ENCODE results near the gene SEMA4D.

The SEMA4D gene

DNA sequence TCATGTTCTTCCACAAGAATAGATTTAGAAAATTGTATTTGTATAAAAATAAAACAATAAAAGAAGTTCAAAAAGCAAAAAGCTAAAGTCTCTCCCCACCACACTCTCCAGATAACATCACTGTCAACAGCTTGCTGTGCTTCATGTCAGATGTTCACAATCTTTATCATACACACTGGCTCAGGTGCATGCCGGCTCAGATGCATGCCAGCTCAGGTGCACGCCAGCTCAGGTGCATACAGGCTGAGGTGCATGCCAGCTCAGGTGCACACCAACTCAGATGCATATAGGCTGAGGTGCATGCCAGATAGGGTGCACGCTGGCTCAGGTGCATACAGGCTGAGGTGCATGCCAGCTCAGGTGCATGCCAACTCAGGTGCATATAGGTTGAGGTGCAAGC lies 26.5 kb downstream of the SEMA4D start:
- no peak for DNase-seq (ENCODE audit: low read depth in 1 of 2, low spot score in 1 of 2)
- H3K4me3 ChIP-seq (replicated peaks; ENCODE audit: insufficient read depth, low read length) = no peak overlapping the region
- TF ChIP-seq, protein P1, sequence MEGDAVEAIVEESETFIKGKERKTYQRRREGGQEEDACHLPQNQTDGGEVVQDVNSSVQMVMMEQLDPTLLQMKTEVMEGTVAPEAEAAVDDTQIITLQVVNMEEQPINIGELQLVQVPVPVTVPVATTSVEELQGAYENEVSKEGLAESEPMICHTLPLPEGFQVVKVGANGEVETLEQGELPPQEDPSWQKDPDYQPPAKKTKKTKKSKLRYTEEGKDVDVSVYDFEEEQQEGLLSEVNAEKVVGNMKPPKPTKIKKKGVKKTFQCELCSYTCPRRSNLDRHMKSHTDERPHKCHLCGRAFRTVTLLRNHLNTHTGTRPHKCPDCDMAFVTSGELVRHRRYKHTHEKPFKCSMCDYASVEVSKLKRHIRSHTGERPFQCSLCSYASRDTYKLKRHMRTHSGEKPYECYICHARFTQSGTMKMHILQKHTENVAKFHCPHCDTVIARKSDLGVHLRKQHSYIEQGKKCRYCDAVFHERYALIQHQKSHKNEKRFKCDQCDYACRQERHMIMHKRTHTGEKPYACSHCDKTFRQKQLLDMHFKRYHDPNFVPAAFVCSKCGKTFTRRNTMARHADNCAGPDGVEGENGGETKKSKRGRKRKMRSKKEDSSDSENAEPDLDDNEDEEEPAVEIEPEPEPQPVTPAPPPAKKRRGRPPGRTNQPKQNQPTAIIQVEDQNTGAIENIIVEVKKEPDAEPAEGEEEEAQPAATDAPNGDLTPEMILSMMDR (IDR thresholded peaks at IDR 0.05; ENCODE audit: insufficient read depth, low read length) = no peak
- TF ChIP-seq, protein P2, sequence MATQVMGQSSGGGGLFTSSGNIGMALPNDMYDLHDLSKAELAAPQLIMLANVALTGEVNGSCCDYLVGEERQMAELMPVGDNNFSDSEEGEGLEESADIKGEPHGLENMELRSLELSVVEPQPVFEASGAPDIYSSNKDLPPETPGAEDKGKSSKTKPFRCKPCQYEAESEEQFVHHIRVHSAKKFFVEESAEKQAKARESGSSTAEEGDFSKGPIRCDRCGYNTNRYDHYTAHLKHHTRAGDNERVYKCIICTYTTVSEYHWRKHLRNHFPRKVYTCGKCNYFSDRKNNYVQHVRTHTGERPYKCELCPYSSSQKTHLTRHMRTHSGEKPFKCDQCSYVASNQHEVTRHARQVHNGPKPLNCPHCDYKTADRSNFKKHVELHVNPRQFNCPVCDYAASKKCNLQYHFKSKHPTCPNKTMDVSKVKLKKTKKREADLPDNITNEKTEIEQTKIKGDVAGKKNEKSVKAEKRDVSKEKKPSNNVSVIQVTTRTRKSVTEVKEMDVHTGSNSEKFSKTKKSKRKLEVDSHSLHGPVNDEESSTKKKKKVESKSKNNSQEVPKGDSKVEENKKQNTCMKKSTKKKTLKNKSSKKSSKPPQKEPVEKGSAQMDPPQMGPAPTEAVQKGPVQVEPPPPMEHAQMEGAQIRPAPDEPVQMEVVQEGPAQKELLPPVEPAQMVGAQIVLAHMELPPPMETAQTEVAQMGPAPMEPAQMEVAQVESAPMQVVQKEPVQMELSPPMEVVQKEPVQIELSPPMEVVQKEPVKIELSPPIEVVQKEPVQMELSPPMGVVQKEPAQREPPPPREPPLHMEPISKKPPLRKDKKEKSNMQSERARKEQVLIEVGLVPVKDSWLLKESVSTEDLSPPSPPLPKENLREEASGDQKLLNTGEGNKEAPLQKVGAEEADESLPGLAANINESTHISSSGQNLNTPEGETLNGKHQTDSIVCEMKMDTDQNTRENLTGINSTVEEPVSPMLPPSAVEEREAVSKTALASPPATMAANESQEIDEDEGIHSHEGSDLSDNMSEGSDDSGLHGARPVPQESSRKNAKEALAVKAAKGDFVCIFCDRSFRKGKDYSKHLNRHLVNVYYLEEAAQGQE (IDR thresholded peaks at IDR 0.05; ENCODE audit: insufficient replicate concordance, low read depth) = no peak
- TF ChIP-seq SPI1 (IDR thresholded peaks at IDR 0.05; ENCODE audit: borderline replicate concordance, low read depth) (no peak), GABPA (IDR thresholded peaks at IDR 0.05; ENCODE audit: low read depth) (no peak), POLR2AphosphoS5 (IDR thresholded peaks at IDR 0.05; ENCODE audit: low read depth) (no peak)
- no peaks in the 10 kb centered on the region for H3K27me3 ChIP-seq (ENCODE audit: insufficient read depth, poor library complexity, severe bottlenecking)
- H3K27ac ChIP-seq (replicated peaks) = no peak overlapping the region

- H3K27ac ChIP-seq (replicated peaks) = no peak overlapping the region
- no peak overlapping the region for H3K4me3 ChIP-seq (replicated peaks; ENCODE audit: insufficient read depth, low read length)
- no peak for DNase-seq (ENCODE audit: low read depth in 1 of 2, low spot score in 1 of 2)
- TF ChIP-seq, protein P1 (IDR thresholded peaks at IDR 0.05; ENCODE audit: insufficient read depth, low read length) = no peak
- TF ChIP-seq GABPA (IDR thresholded peaks at IDR 0.05; ENCODE audit: low read depth) = no peak
- no peak for TF ChIP-seq POLR2AphosphoS5 (IDR thresholded peaks at IDR 0.05; ENCODE audit: low read depth)
- H3K27me3 ChIP-seq (ENCODE audit: insufficient read depth, poor library complexity, severe bottlenecking) = no peaks in the 10 kb centered on the region
Measured at GRCh38 chr9:89470224-89470839, 27.6 kb downstream of the SEMA4D start.

DNA sequence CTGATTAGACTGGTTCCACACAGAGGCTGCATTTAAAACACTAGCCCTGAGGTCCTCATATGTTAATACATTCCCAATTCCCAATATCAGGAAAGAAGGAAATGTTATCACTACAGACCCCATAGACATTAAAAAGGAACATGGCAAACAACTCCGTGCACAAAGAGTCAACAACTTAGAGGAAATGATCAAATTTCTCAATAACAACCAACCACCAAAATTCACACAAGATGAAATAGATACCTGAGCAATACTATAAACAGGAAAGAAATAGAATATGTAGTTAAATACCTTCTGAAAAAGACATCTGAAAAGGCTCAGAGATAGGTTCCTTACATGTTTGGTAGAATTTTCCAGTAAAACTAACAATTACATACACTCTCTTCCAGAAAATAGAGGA lies 28.9 kb downstream of the SEMA4D start:
- H3K27ac ChIP-seq (replicated peaks) = no peak overlapping the region
- H3K27me3 ChIP-seq (ENCODE audit: insufficient read depth, poor library complexity, severe bottlenecking) = no peaks in the 10 kb centered on the region
- H3K4me3 ChIP-seq (replicated peaks; ENCODE audit: insufficient read depth, low read length) = no peak overlapping the region
- DNase-seq (ENCODE audit: low read depth in 1 of 2, low spot score in 1 of 2) = no peak
- TF ChIP-seq, protein P1 (IDR thresholded peaks at IDR 0.05; ENCODE audit: insufficient read depth, low read length) = no peak
- TF ChIP-seq SPI1 (IDR thresholded peaks at IDR 0.05; ENCODE audit: borderline replicate concordance, low read depth) (no peak), POLR2AphosphoS5 (IDR thresholded peaks at IDR 0.05; ENCODE audit: low read depth) (no peak), GABPA (IDR thresholded peaks at IDR 0.05; ENCODE audit: low read depth) (no peak)
- TF ChIP-seq, protein P2 (IDR thresholded peaks at IDR 0.05; ENCODE audit: insufficient replicate concordance, low read depth) = no peak

All from HL-60 (cell line).